ENCODE results near the gene CELF5. TPM values are rescaled to one million over a fixed set of nuclear protein-coding genes. Genes with fewer than 3 reads are reported as not detected.

The CELF5 gene
- total RNA-seq, 2 experiments from 2014 or later, result 0.13 TPM; not detected in 1

DNA sequence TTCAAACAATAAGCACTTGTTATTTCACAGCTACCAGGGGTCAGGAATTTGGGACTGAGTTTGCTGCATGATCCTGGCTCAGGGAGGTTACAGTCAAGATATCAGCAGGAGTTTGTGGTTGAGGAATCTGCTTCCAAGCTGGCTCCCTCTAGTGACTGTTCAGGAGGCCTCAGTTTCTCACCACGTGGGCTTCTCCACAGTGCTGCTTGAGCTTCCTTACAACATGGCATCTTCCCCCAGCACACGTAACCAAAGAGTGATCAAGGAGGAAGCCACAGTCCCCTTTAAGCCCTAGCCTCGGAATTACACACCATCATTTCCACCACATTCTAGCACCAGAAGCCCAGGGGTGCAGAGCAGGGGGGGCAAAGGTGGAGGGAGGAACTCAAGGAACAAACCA lies 28.8 kb downstream of the CELF5 start:
- no peak overlapping the region for H3K4me3 ChIP-seq (ENCODE audit: low read depth, low read length, poor library complexity, severe bottlenecking)
- POLR2A ChIA-PET, result no interaction called here

GRCh38 chr19:3254520-3254919 lies 30.1 kb downstream of the CELF5 start:
- no peaks in the 10 kb centered on the region for H3K4me1 ChIP-seq (ENCODE audit: insufficient read depth, low read length, poor library complexity, severe bottlenecking)
- no peak for DNase-seq (ENCODE audit: low spot score)
- POLR2A ChIA-PET, result no interaction called here
- H3K27ac ChIP-seq (ENCODE audit: low read depth, low read length, poor library complexity, severe bottlenecking), result no peak overlapping the region
- CTCF ChIA-PET (ENCODE audit: unreplicated experiment), result no interaction called here
- BruUV-seq (replicated peaks), result no TSS peak
- H4K20me1 ChIP-seq (ENCODE audit: insufficient read depth, low read length), result no peaks in the 10 kb centered on the region
- H3K36me3 ChIP-seq (ENCODE audit: insufficient read depth, low read length), result no peaks in the 10 kb centered on the region
- no peak overlapping the region for H3K4me2 ChIP-seq (ENCODE audit: low read length)
- no peak for TF ChIP-seq EZH2phosphoT487 (IDR thresholded peaks at IDR 0.05; ENCODE audit: borderline replicate concordance, low read depth, low read length)
- no peaks in the 10 kb centered on the region for H3K9me3 ChIP-seq (ENCODE audit: low read length)
- intact Hi-C loops (cut with micrococcal nuclease; ENCODE audit: unreplicated experiment), result no loop called here
- no peaks in the 10 kb centered on the region for H3K9me2 ChIP-seq (ENCODE audit: insufficient read depth, low read length)
- no peak overlapping the region for H2AFZ ChIP-seq (ENCODE audit: low read length)
- H3K79me2 ChIP-seq (ENCODE audit: insufficient read depth, low read depth, low read length), result no peaks in the 10 kb centered on the region
- no peak overlapping the region for H3K4me3 ChIP-seq (ENCODE audit: low read depth, low read length, poor library complexity, severe bottlenecking)

More for the DNA sequence above, 28.8 kb downstream of the CELF5 start:
- TF ChIP-seq CTCF (conservative IDR thresholded peaks at IDR 0.05; ENCODE audit: low read length), result peak; percentile 38; the same call in 1 of the 2 replicates
- no peak for TF ChIP-seq EZH2phosphoT487 (IDR thresholded peaks at IDR 0.05; ENCODE audit: borderline replicate concordance, low read depth, low read length)
- H3K4me1 ChIP-seq (ENCODE audit: insufficient read depth, low read length, poor library complexity, severe bottlenecking), result no peaks in the 10 kb centered on the region
- no peaks in the 10 kb centered on the region for H3K79me2 ChIP-seq (ENCODE audit: insufficient read depth, low read depth, low read length)
- no peak overlapping the region for H3K4me2 ChIP-seq (ENCODE audit: low read length)
- H3K27ac ChIP-seq (ENCODE audit: low read depth, low read length, poor library complexity, severe bottlenecking), result no peak overlapping the region
- H3K36me3 ChIP-seq (ENCODE audit: insufficient read depth, low read length), result no peaks in the 10 kb centered on the region
- H3K9me2 ChIP-seq (ENCODE audit: insufficient read depth, low read length), result no peaks in the 10 kb centered on the region
- no peaks in the 10 kb centered on the region for H4K20me1 ChIP-seq (ENCODE audit: insufficient read depth, low read length)
- no peaks in the 10 kb centered on the region for H3K9me3 ChIP-seq (ENCODE audit: low read length)
- H2AFZ ChIP-seq (ENCODE audit: low read length), result no peak overlapping the region
- DNase-seq (ENCODE audit: low spot score), result peak; percentile 23
- intact Hi-C loops (cut with micrococcal nuclease; ENCODE audit: unreplicated experiment), result no loop called here
- no TSS peak for BruUV-seq (replicated peaks)
- CTCF ChIA-PET (ENCODE audit: unreplicated experiment), result interaction anchor here (1.2 kb wide), 1 partner anchor 23 kb away, joined by 4 read pairs; no protein-coding TSS in a partner anchor

- no peaks in the 10 kb centered on the region for H3K79me2 ChIP-seq (ENCODE audit: insufficient read depth, low read depth, low read length)
- no peaks in the 10 kb centered on the region for H3K36me3 ChIP-seq (ENCODE audit: insufficient read depth, low read length)
- H3K9me2 ChIP-seq (ENCODE audit: insufficient read depth, low read length), result no peaks in the 10 kb centered on the region
- POLR2A ChIA-PET, result no interaction called here
- H2AFZ ChIP-seq (ENCODE audit: low read length), result no peak overlapping the region
- CTCF ChIA-PET (ENCODE audit: unreplicated experiment), result no interaction called here
- no peak for DNase-seq (ENCODE audit: low spot score)
- intact Hi-C loops (cut with micrococcal nuclease; ENCODE audit: unreplicated experiment), result no loop called here
- no peak overlapping the region for H3K4me3 ChIP-seq (ENCODE audit: low read depth, low read length, poor library complexity, severe bottlenecking)
- no peaks in the 10 kb centered on the region for H3K9me3 ChIP-seq (ENCODE audit: low read length)
- no peaks in the 10 kb centered on the region for H4K20me1 ChIP-seq (ENCODE audit: insufficient read depth, low read length)
- TF ChIP-seq EZH2phosphoT487 (IDR thresholded peaks at IDR 0.05; ENCODE audit: borderline replicate concordance, low read depth, low read length), result no peak
- H3K4me2 ChIP-seq (ENCODE audit: low read length), result no peak overlapping the region
- no TSS peak for BruUV-seq (replicated peaks)
- no peak overlapping the region for H3K27ac ChIP-seq (ENCODE audit: low read depth, low read length, poor library complexity, severe bottlenecking)
- H3K4me1 ChIP-seq (ENCODE audit: insufficient read depth, low read length, poor library complexity, severe bottlenecking), result no peaks in the 10 kb centered on the region
Observed at GRCh38 chr19:3257071-3257470, 32.6 kb downstream of the CELF5 start.

GRCh38 chr19:3262362-3262761 lies 37.9 kb downstream of the CELF5 start:
- Histone ChIP-seq H3K4me3 (ENCODE audit: low read depth, low read length, poor library complexity, severe bottlenecking) (no peak overlapping the region), H4K20me1 (ENCODE audit: insufficient read depth, low read length) (no peaks in the 10 kb centered on the region), H2AFZ (ENCODE audit: low read length) (no peak overlapping the region), H3K9me2 (ENCODE audit: insufficient read depth, low read length) (no peaks in the 10 kb centered on the region), H3K79me2 (ENCODE audit: insufficient read depth, low read depth, low read length) (no peaks in the 10 kb centered on the region), H3K9me3 (ENCODE audit: low read length) (no peaks in the 10 kb centered on the region), H3K27ac (ENCODE audit: low read depth, low read length, poor library complexity, severe bottlenecking) (no peak overlapping the region), H3K4me2 (ENCODE audit: low read length) (no peak overlapping the region), H3K4me1 (ENCODE audit: insufficient read depth, low read length, poor library complexity, severe bottlenecking) (no peaks in the 10 kb centered on the region), H3K36me3 (ENCODE audit: insufficient read depth, low read length) (no peaks in the 10 kb centered on the region)
- CTCF ChIA-PET (ENCODE audit: unreplicated experiment), result no interaction called here
- no TSS peak for BruUV-seq (replicated peaks)
- no peak for TF ChIP-seq EZH2phosphoT487 (IDR thresholded peaks at IDR 0.05; ENCODE audit: borderline replicate concordance, low read depth, low read length)
- no peak for TF ChIP-seq CTCF (conservative IDR thresholded peaks at IDR 0.05; ENCODE audit: low read length)
- intact Hi-C loops (cut with micrococcal nuclease; ENCODE audit: unreplicated experiment), result no loop called here
- POLR2A ChIA-PET, result no interaction called here
- DNase-seq (ENCODE audit: low spot score), result no peak

Data from OCI-LY7 (cell line).